HS-5 (cell line): ENCODE results near the gene PIGQ.
A peak's percentile ranks its signal among the peaks of the same experiment; 100 is the strongest.

Experiments used
- DNase-seq: peaks from one replicate; pipeline ENCODE4 v3.0.0-alpha.2; 2012; ENCODE audit warnings: low read depth

PIGQ gene

GRCh38 chr16:606656-607307 lies 37.0 kb downstream of the PIGQ start:
- no peak for DNase-seq

- no peak for DNase-seq
Measured at GRCh38 chr16:608019-608418, 38.3 kb downstream of the PIGQ start.

- no peak for DNase-seq
Measured at GRCh38 chr16:609316-609715, 39.5 kb downstream of the PIGQ start.

GRCh38 chr16:609984-610383 lies 40.2 kb downstream of the PIGQ start:
- no peak for DNase-seq

GRCh38 chr16:610513-611381 lies 41.0 kb downstream of the PIGQ start:
- DNase-seq: no peak

GRCh38 chr16:615122-615521 lies 45.4 kb downstream of the PIGQ start:
- no peak for DNase-seq

- DNase-seq: no peak
Measured at GRCh38 chr16:616733-617586, 47.2 kb downstream of the PIGQ start.

GRCh38 chr16:617855-618254 lies 48.1 kb downstream of the PIGQ start:
- no peak for DNase-seq

GRCh38 chr16:619476-620100 lies 49.8 kb downstream of the PIGQ start:
- no peak for DNase-seq

- DNase-seq: no peak
Measured at GRCh38 chr16:620700-621525, 51.1 kb downstream of the PIGQ start.

- DNase-seq: no peak
Measured at GRCh38 chr16:621526-622105, 51.8 kb downstream of the PIGQ start.

GRCh38 chr16:622920-623280 lies 53.1 kb downstream of the PIGQ start:
- no peak for DNase-seq

- DNase-seq: no peak
Measured at GRCh38 chr16:624526-625070, 54.8 kb downstream of the PIGQ start.

- no peak for DNase-seq
Measured at GRCh38 chr16:625117-625976, 55.6 kb downstream of the PIGQ start.

GRCh38 chr16:625977-626765 lies 56.4 kb downstream of the PIGQ start:
- DNase-seq: no peak

- DNase-seq: peak; percentile 69
Measured at GRCh38 chr16:626787-627453, 57.2 kb downstream of the PIGQ start.

- DNase-seq: no peak
Measured at GRCh38 chr16:627454-628239, 57.9 kb downstream of the PIGQ start.
